ENCODE measurements around the gene DFFB. TPM values are rescaled to one million over a fixed set of nuclear protein-coding genes. Genes with fewer than 3 reads are reported as not detected.

Gene DFFB
- total and polyA plus RNA-seq, 9 of the 15 experiments (the other 6 are each of a cell fraction or from before 2014, with no cell fraction given) = 2.3 to 15.8 (median 11.5) TPM

- no peak for TF ChIP-seq HDAC6 (IDR thresholded peaks at IDR 0.05; ENCODE audit: low read depth, low read length)
- TF ChIP-seq ZNF780A (CRISPR knock-in tag; IDR thresholded peaks at IDR 0.05) = no peak
- no peak for TF ChIP-seq MTA3 (IDR thresholded peaks at IDR 0.05; ENCODE audit: borderline replicate concordance)
- TF ChIP-seq ARID1B (IDR thresholded peaks at IDR 0.05) = no peak
- TF ChIP-seq XRCC5 (IDR thresholded peaks at IDR 0.05; ENCODE audit: low read depth, low read length) = no peak
- no peak for TF ChIP-seq WHSC1 (IDR thresholded peaks at IDR 0.05; ENCODE audit: low read length)
- TF ChIP-seq CBX3 (IDR thresholded peaks at IDR 0.05; ENCODE audit: borderline replicate concordance in 1 of 2, low read length in 2 of 2) = peak in 1 of 2 experiments; percentile 80; a peak in 2 of 3 replicates
- TF ChIP-seq ZNF77 (CRISPR knock-in tag; IDR thresholded peaks at IDR 0.05) = no peak
- TF ChIP-seq TRIM24 (IDR thresholded peaks at IDR 0.05) = peak; percentile 29 to 65; a peak in 3 of 4 replicates
- TF ChIP-seq PRMT5 (CRISPR knock-in tag; IDR thresholded peaks at IDR 0.05) = no peak
- no peak for TF ChIP-seq ZNF143 (CRISPR knock-in tag; IDR thresholded peaks at IDR 0.05)
- TF ChIP-seq, protein P1, sequence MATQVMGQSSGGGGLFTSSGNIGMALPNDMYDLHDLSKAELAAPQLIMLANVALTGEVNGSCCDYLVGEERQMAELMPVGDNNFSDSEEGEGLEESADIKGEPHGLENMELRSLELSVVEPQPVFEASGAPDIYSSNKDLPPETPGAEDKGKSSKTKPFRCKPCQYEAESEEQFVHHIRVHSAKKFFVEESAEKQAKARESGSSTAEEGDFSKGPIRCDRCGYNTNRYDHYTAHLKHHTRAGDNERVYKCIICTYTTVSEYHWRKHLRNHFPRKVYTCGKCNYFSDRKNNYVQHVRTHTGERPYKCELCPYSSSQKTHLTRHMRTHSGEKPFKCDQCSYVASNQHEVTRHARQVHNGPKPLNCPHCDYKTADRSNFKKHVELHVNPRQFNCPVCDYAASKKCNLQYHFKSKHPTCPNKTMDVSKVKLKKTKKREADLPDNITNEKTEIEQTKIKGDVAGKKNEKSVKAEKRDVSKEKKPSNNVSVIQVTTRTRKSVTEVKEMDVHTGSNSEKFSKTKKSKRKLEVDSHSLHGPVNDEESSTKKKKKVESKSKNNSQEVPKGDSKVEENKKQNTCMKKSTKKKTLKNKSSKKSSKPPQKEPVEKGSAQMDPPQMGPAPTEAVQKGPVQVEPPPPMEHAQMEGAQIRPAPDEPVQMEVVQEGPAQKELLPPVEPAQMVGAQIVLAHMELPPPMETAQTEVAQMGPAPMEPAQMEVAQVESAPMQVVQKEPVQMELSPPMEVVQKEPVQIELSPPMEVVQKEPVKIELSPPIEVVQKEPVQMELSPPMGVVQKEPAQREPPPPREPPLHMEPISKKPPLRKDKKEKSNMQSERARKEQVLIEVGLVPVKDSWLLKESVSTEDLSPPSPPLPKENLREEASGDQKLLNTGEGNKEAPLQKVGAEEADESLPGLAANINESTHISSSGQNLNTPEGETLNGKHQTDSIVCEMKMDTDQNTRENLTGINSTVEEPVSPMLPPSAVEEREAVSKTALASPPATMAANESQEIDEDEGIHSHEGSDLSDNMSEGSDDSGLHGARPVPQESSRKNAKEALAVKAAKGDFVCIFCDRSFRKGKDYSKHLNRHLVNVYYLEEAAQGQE (IDR thresholded peaks at IDR 0.05; ENCODE audit: borderline replicate concordance) = no peak
- TF ChIP-seq, protein P1 (CRISPR knock-in tag; IDR thresholded peaks at IDR 0.05; ENCODE audit: low read depth) = no peak
- TF ChIP-seq NCOA6 (IDR thresholded peaks at IDR 0.05) = no peak
- no peak for TF ChIP-seq GATAD2A (IDR thresholded peaks at IDR 0.05)
- no peak for TF ChIP-seq ZBTB1 (CRISPR knock-in tag; IDR thresholded peaks at IDR 0.05; ENCODE audit: borderline replicate concordance, low read depth)
- no peak for TF ChIP-seq NFRKB (IDR thresholded peaks at IDR 0.05; ENCODE audit: low read depth)
- no peak for TF ChIP-seq ZHX1 (conservative IDR thresholded peaks at IDR 0.05; ENCODE audit: low read length)
- no peak for TF ChIP-seq ZKSCAN1 (IDR thresholded peaks at IDR 0.05; ENCODE audit: low read depth, low read length)
- TF ChIP-seq CBX5 (IDR thresholded peaks at IDR 0.05; ENCODE audit: borderline replicate concordance, low read depth) = peak; percentile 87
- TF ChIP-seq, protein P2, sequence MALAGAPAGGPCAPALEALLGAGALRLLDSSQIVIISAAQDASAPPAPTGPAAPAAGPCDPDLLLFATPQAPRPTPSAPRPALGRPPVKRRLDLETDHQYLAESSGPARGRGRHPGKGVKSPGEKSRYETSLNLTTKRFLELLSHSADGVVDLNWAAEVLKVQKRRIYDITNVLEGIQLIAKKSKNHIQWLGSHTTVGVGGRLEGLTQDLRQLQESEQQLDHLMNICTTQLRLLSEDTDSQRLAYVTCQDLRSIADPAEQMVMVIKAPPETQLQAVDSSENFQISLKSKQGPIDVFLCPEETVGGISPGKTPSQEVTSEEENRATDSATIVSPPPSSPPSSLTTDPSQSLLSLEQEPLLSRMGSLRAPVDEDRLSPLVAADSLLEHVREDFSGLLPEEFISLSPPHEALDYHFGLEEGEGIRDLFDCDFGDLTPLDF (CRISPR knock-in tag; IDR thresholded peaks at IDR 0.05) = no peak
Measured at GRCh38 chr1:3879099-3879498, 21.8 kb downstream of the DFFB start (continued).

All from K562 (cell line).